ENCODE results near the gene ST8SIA2. TPM values are rescaled to one million over a fixed set of nuclear protein-coding genes. Genes with fewer than 3 reads are reported as not detected.

The ST8SIA2 gene
- total and polyA plus RNA-seq, 2 experiments from 2014 or later = not detected

DNA sequence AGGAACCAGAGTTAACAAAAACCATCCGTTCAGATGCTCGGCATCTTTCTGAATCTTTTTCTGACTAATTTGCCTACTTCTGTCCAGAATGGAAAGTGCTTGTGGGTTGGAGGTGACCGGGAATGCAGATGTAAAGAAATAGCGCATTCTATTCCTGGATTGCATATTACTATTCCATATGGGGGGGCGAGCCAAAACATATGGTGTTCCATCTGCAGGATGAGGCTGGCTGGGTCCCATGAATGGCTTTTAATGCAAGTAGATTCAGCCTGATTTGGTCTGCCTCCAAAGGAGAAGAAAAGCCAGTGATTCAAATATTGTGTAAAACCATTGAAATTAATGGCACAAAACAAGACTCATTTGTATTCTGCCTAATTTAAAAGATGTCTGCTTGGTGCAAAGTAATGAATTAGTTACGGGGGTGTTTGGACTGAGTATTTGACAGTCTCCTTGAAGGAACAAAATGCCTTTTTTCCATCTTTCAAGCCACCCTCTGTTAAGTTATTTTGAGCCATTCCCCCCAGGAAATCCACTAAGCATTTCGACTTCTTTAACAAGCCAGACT, 99.0 kb downstream of the ST8SIA2 start:
- H4K20me1 ChIP-seq (ENCODE audit: insufficient read depth) = no peaks in the 10 kb centered on the region
- no peaks in the 10 kb centered on the region for H3K4me1 ChIP-seq (ENCODE audit: insufficient read depth)
- no peak overlapping the region for H2AFZ ChIP-seq
- H3K27me3 ChIP-seq (replicated peaks; ENCODE audit: insufficient read depth) = peaks cover 6% of the 10 kb centered on the region
- TF ChIP-seq EZH2phosphoT487 (IDR thresholded peaks at IDR 0.05; ENCODE audit: insufficient read depth, low read depth) (no peak), EZH2 (IDR thresholded peaks at IDR 0.05; ENCODE audit: insufficient read depth, poor library complexity, severe bottlenecking) (no peak)
- H3K4me3 ChIP-seq = no peak overlapping the region
- no peaks in the 10 kb centered on the region for H3K9me2 ChIP-seq (ENCODE audit: insufficient read depth)
- no peak for DNase-seq
- no peaks in the 10 kb centered on the region for H3K79me2 ChIP-seq (ENCODE audit: insufficient read depth)
- in situ Hi-C loops (cut with MboI) = no loop called here
- no peak overlapping the region for H3K27ac ChIP-seq
- no peak overlapping the region for H3K9ac ChIP-seq
- H3K36me3 ChIP-seq (ENCODE audit: low read depth) = no peaks in the 10 kb centered on the region
- no peaks in the 10 kb centered on the region for H3F3A ChIP-seq (ENCODE audit: insufficient read depth)
- 5 to 7% methylated on average over 7 of the region's 7 CpGs for WGBS, 2 experiments (ENCODE audit: low coverage in 1 of 2, low lambda C conversion rate in 2 of 2, missing lambda C conversion rate in 2 of 2)
- no peaks in the 10 kb centered on the region for H3K9me3 ChIP-seq (ENCODE audit: low read depth)
- no peak overlapping the region for H3K4me2 ChIP-seq (ENCODE audit: unreplicated experiment)

DNA sequence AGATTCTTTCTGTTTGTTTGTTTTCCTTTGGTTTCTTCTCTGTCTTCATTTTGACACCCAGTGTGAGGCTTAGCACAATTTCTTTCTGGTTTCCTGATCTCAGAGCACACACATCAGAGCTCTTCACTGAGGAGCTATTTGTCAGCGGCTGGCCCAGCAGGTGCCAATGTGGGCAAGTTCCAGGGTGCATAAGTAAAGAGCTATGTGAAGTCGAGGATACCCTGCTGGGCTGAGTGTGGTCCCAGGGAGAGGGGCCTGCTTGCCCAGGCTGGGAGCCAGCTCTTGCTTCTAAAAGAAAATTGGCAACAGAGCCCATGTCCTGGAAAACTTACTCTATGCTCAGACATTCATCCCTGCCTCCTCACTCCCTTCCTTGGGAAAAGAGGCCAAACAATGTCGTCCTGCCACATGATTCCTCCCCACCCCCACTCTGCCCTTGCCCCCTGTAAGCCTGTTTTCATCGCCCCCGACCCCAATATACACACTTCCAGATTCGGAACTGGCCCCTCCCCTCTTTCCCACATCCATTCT, 101.2 kb downstream of the ST8SIA2 start:
- in situ Hi-C loops (cut with MboI) = no loop called here
- no peak for DNase-seq
- no peak for TF ChIP-seq EZH2phosphoT487 (IDR thresholded peaks at IDR 0.05; ENCODE audit: insufficient read depth, low read depth)
- no peak for TF ChIP-seq EZH2 (IDR thresholded peaks at IDR 0.05; ENCODE audit: insufficient read depth, poor library complexity, severe bottlenecking)
- Histone ChIP-seq H4K20me1 (ENCODE audit: insufficient read depth) (no peaks in the 10 kb centered on the region), H3K4me3 (no peak overlapping the region), H3K27me3 (replicated peaks; ENCODE audit: insufficient read depth) (peaks cover 6% of the 10 kb centered on the region), H3K9me2 (ENCODE audit: insufficient read depth) (no peaks in the 10 kb centered on the region), H3K79me2 (ENCODE audit: insufficient read depth) (no peaks in the 10 kb centered on the region), H3K27ac (no peak overlapping the region), H3K4me1 (ENCODE audit: insufficient read depth) (no peaks in the 10 kb centered on the region), H3K9me3 (ENCODE audit: low read depth) (no peaks in the 10 kb centered on the region), H3K4me2 (ENCODE audit: unreplicated experiment) (no peak overlapping the region), H3F3A (ENCODE audit: insufficient read depth) (no peaks in the 10 kb centered on the region), H3K9ac (no peak overlapping the region), H3K36me3 (ENCODE audit: low read depth) (no peaks in the 10 kb centered on the region), H2AFZ (no peak overlapping the region)
- WGBS, 2 experiments (ENCODE audit: low coverage in 1 of 2, low lambda C conversion rate in 2 of 2, missing lambda C conversion rate in 2 of 2) = 6 to 11% methylated on average over 5 to 6 of the region's 6 CpGs

DNA sequence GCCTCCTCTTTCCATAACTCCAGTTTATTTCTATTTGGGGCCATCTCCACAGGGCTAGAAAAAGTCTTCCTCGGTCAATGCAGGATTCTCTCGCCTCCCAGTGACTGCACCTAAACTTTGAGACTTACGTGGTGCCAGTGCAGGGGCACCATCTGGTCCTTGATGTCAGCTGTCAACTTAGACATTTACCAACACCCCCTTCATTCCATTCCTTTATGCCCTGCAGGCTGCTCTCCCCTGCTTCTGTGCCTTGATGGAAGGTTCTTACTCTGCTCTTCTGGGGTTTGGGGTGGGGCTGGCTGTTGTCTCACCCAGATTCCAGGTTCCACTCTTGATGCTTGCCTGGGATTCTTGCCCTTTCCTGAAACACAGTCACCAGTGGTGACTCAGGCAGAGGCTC, 101.8 kb downstream of the ST8SIA2 start:
- WGBS, 2 experiments (ENCODE audit: low coverage in 1 of 2, low lambda C conversion rate in 2 of 2, missing lambda C conversion rate in 2 of 2) = 60 to 63% methylated on average over 3 of the region's 3 CpGs
- Histone ChIP-seq H3K9ac (no peak overlapping the region), H3K27ac (no peak overlapping the region), H3K4me3 (no peak overlapping the region), H3K9me3 (ENCODE audit: low read depth) (no peaks in the 10 kb centered on the region), H4K20me1 (ENCODE audit: insufficient read depth) (no peaks in the 10 kb centered on the region), H3K9me2 (ENCODE audit: insufficient read depth) (no peaks in the 10 kb centered on the region), H3K36me3 (ENCODE audit: low read depth) (no peaks in the 10 kb centered on the region), H3K79me2 (ENCODE audit: insufficient read depth) (no peaks in the 10 kb centered on the region), H3F3A (ENCODE audit: insufficient read depth) (no peaks in the 10 kb centered on the region), H3K4me2 (ENCODE audit: unreplicated experiment) (no peak overlapping the region), H2AFZ (no peak overlapping the region), H3K27me3 (replicated peaks; ENCODE audit: insufficient read depth) (peaks cover 6% of the 10 kb centered on the region), H3K4me1 (ENCODE audit: insufficient read depth) (no peaks in the 10 kb centered on the region)
- peak; percentile 23 for DNase-seq
- TF ChIP-seq EZH2 (IDR thresholded peaks at IDR 0.05; ENCODE audit: insufficient read depth, poor library complexity, severe bottlenecking) (no peak), EZH2phosphoT487 (IDR thresholded peaks at IDR 0.05; ENCODE audit: insufficient read depth, low read depth) (no peak)
- in situ Hi-C loops (cut with MboI) = no loop called here

DNA sequence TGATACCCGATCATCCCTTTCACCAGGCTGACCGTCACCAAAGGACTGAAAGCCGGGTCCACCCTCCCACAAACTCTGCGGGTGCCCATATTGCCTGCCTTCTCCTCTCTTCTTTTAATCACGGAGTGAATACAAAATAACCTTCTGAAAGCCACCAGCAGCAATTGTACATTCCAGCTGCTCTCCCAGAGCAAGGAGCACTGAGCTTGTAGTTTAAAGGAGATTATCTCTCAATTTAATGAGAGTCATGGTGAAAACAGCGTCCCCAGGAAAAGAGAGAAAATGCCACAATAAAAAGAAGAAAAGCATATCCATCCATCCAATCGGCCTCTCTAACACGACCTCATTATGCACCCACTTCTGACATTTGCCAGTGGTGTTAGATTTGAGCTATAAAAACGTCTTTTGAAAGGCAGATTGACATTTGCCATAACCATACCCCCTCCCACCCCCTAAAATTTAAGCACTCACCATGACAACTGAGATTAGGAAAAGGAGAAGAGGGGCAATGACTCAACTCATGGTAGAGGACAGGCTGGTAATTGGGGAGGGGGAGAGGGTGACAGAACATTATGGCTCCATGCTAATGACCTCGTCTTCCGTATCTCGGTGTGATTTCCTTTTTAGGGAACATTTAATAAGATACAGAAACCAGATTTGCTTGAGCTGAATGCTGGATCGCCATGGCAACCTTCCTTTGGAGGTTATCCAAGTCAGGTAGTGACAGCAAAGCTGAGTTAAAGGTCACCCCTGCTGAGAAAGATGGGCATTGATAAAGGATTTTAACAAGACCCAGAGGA, 106.2 kb downstream of the ST8SIA2 start:
- Histone ChIP-seq H3K27ac (no peak overlapping the region), H3K79me2 (ENCODE audit: insufficient read depth) (no peaks in the 10 kb centered on the region), H3K9me3 (ENCODE audit: low read depth) (no peaks in the 10 kb centered on the region), H3K27me3 (replicated peaks; ENCODE audit: insufficient read depth) (no peaks in the 10 kb centered on the region; the same call in 1 of the 2 replicates), H3F3A (ENCODE audit: insufficient read depth) (no peaks in the 10 kb centered on the region), H3K4me1 (ENCODE audit: insufficient read depth) (no peaks in the 10 kb centered on the region), H3K4me2 (ENCODE audit: unreplicated experiment) (no peak overlapping the region), H4K20me1 (ENCODE audit: insufficient read depth) (no peaks in the 10 kb centered on the region), H3K36me3 (ENCODE audit: low read depth) (no peaks in the 10 kb centered on the region), H3K4me3 (no peak overlapping the region), H3K9ac (no peak overlapping the region), H3K9me2 (ENCODE audit: insufficient read depth) (no peaks in the 10 kb centered on the region), H2AFZ (no peak overlapping the region)
- WGBS, 2 experiments (ENCODE audit: low coverage in 1 of 2, low lambda C conversion rate in 2 of 2, missing lambda C conversion rate in 2 of 2) = 57 to 59% methylated on average over 13 of the region's 13 CpGs
- in situ Hi-C loops (cut with MboI) = no loop called here
- TF ChIP-seq EZH2 (IDR thresholded peaks at IDR 0.05; ENCODE audit: insufficient read depth, poor library complexity, severe bottlenecking) (no peak), EZH2phosphoT487 (IDR thresholded peaks at IDR 0.05; ENCODE audit: insufficient read depth, low read depth) (no peak)
- no peak for DNase-seq
